22Rv1 (cell line): ENCODE results near the gene WASL.

Experiments used
- CTCF ChIP-seq: fragments of 450-650 bp; IDR thresholded peaks from 2 replicates; pipeline ENCODE4 v1.5.1; 2017; ENCODE audit warnings: mild to moderate bottlenecking
- ZFX ChIP-seq: fragments of 450-650 bp; IDR thresholded peaks from 2 replicates; pipeline ENCODE4 v1.6.1; 2017; ENCODE audit warnings: antibody characterized with exemption, borderline replicate concordance

- no peak for TF ChIP-seq CTCF
- TF ChIP-seq ZFX = no peak
These were observed 38.6 kb upstream of the WASL start for GRCh38 chr7:123787220-123788007.
